ENCODE measurements around the gene IGFBPL1. TPM values are rescaled to one million over a fixed set of nuclear protein-coding genes. Genes with fewer than 3 reads are reported as not detected.

The IGFBPL1 gene
- total and polyA plus RNA-seq, 2 of the 13 experiments (the other 11 are each of a cell fraction or from before 2014, with no cell fraction given): 0.24 TPM; not detected in 1

- H3K79me2 ChIP-seq (ENCODE audit: insufficient read depth, low read length): no peaks in the 10 kb centered on the region
- H3K9me3 ChIP-seq (ENCODE audit: low read length): no peaks in the 10 kb centered on the region
- DNase-seq (ENCODE audit: low spot score): no peak
- no peak overlapping the region for H2AFZ ChIP-seq (ENCODE audit: low read length)
- 51% methylated on average over 2 of the region's 2 CpGs for WGBS (ENCODE audit: low lambda C conversion rate)
- ChIA-PET CTCF (ENCODE audit: low intra/inter-chr PET ratio, low total read pairs) (no interaction called here), POLR2A (no interaction called here)
- FAIRE-seq: no peak
- no peaks in the 10 kb centered on the region for H4K20me1 ChIP-seq (ENCODE audit: insufficient read depth, low read length)
- H3K27ac ChIP-seq (ENCODE audit: extremely low read length, insufficient read depth, low read length): no peak overlapping the region
- TF ChIP-seq DRAP1 (CRISPR knock-in tag; IDR thresholded peaks at IDR 0.05) (no peak), RERE (CRISPR knock-in tag; IDR thresholded peaks at IDR 0.05; ENCODE audit: low read depth) (no peak), HNRNPLL (IDR thresholded peaks at IDR 0.05; ENCODE audit: low read depth, low read length, poor library complexity, severe bottlenecking) (no peak), SKIL (CRISPR knock-in tag; IDR thresholded peaks at IDR 0.05; ENCODE audit: borderline replicate concordance) (no peak), ZNF777 (CRISPR knock-in tag; IDR thresholded peaks at IDR 0.05) (no peak)
- H3K4me2 ChIP-seq (ENCODE audit: low read depth, low read length): no peak overlapping the region
- ATAC-seq: no peak
- no peaks in the 10 kb centered on the region for H3K27me3 ChIP-seq (ENCODE audit: control insufficient read depth in 1 of 2, insufficient read depth in 2 of 2, low read length in 2 of 2)
- intact Hi-C loops (cut with micrococcal nuclease; ENCODE audit: unreplicated experiment) (no loop called here), in situ Hi-C loops (cut with HindIII; ENCODE audit: extremely low pct_ligation_motif_present, low pct_unique_long_range_greater_than_20kb) (loop anchor here (10.0 to 25.0 kb wide), 2 partner anchors 624 to 881 kb away; partner anchors contain the start of gene POLR1E)
- H3K4me1 ChIP-seq (ENCODE audit: insufficient read depth, low read length): peaks cover 11% of the 10 kb centered on the region
- no peak overlapping the region for H3K4me3 ChIP-seq (replicated peaks in 1 of 3; ENCODE audit: insufficient read depth in 1 of 3, low read depth in 2 of 3, low read length in 3 of 3)
- no TSS peak for BruUV-seq (replicated peaks)
- H3K36me3 ChIP-seq (replicated peaks in 1 of 2; ENCODE audit: control insufficient read depth in 1 of 2, insufficient read depth in 2 of 2, low read length in 2 of 2): no peaks in the 10 kb centered on the region
- no peak overlapping the region for H3K9ac ChIP-seq (ENCODE audit: insufficient read depth, low read depth, low read length)
These were observed 55.5 kb downstream of the IGFBPL1 start for GRCh38 chr9:38368731-38369130.

All from HepG2 (cell line).